Suprapubic skin (tissue), 4 donors: ENCODE data around the gene KAZN. TPM values are rescaled to one million over a fixed set of nuclear protein-coding genes. Genes with fewer than 3 reads are reported as not detected.

Experiments used
- DNase-seq, 2 donors: peaks; one replicate each; pipeline ENCODE4 v3.0.0-alpha.2; 2019; ENCODE audit warnings: low spot score in 2 of 2
- H3K27ac ChIP-seq: fragments of 200-600 bp; sonication (generic); one replicate; pipeline ENCODE4 v1.5.1; 2019
- H3K27me3 ChIP-seq: fragments of 200-600 bp; sonication (generic); one replicate; pipeline ENCODE4 v1.5.1; 2019
- H3K36me3 ChIP-seq: fragments of 200-600 bp; sonication (generic); one replicate; pipeline ENCODE4 v1.5.1; 2019
- H3K4me1 ChIP-seq: fragments of 200-600 bp; sonication (generic); one replicate; pipeline ENCODE4 v1.5.1; 2019
- H3K4me3 ChIP-seq: fragments of 200-600 bp; sonication (generic); one replicate; pipeline ENCODE4 v1.5.1; 2019; ENCODE audit warnings: mild to moderate bottlenecking
- H3K9me3 ChIP-seq: fragments of 200-600 bp; sonication (generic); one replicate; pipeline ENCODE4 v1.5.1; 2019
- CTCF ChIP-seq, 2 donors: fragments of 200-600 bp in 1 of 2; fragments of 450-650 bp in 1 of 2; sonication (generic) in 1 of 2; IDR thresholded peaks; one replicate each; pipeline ENCODE4 v1.5.1; 2016 to 2019; ENCODE audit warnings: antibody characterized with exemption in 2 of 2, mild to moderate bottlenecking in 1 of 2, moderate library complexity in 1 of 2
- EP300 ChIP-seq: sonication (generic); formaldehyde crosslinking; IDR thresholded peaks from one replicate; pipeline ENCODE4 v1.6.1; 2017; ENCODE audit warnings: antibody characterized with exemption
- POLR2A ChIP-seq, 2 donors: fragments of 450-650 bp; IDR thresholded peaks; one replicate each; pipeline ENCODE4 v1.6.1; 2017; ENCODE audit warnings: antibody characterized with exemption in 2 of 2, mild to moderate bottlenecking in 2 of 2, moderate library complexity in 2 of 2
- POLR2AphosphoS5 ChIP-seq, 3 donors: sonication (generic); formaldehyde crosslinking; IDR thresholded peaks; one replicate each; pipeline ENCODE4 v1.6.1; 2017; ENCODE audit warnings: antibody characterized with exemption in 3 of 3
- WGBS: methylation state at CpG from one replicate; pipeline ENCODE4 v1.1.5; 2018; 5-methylcytosine and 5-hydroxymethylcytosine counted together
- total RNA-seq, 4 donors: library from RNA; depleted of rRNA; stranded (reverse); fragments of >200 nt; gene quantifications; one replicate each; pipeline ENCODE4 v1.1.0, GENCODE V29; 2016

Gene KAZN
- total RNA-seq, 4 donors from 2014 or later, result 29.2 to 37.5 (median 31.7) TPM

- Histone ChIP-seq H3K9me3 (no peaks in the 10 kb centered on the region), H3K4me3 (no peak overlapping the region), H3K27ac (no peak overlapping the region), H3K4me1 (peaks cover 31% of the 10 kb centered on the region), H3K27me3 (peaks cover 40% of the 10 kb centered on the region), H3K36me3 (no peaks in the 10 kb centered on the region)
- no peak for DNase-seq
- TF ChIP-seq POLR2A (IDR thresholded peaks at IDR 0.05) (no peak), CTCF (IDR thresholded peaks at IDR 0.05) (no peak), POLR2AphosphoS5 (IDR thresholded peaks at IDR 0.05) (no peak), EP300 (no peak)
- WGBS, result 52% methylated on average over 12 of the region's 12 CpGs
Observed at GRCh38 chr1:14600405-14601112, 2.1 kb downstream of the KAZN start.

GRCh38 chr1:14602136-14602535, 3.7 kb downstream of the KAZN start:
- Histone ChIP-seq H3K4me3 (no peak overlapping the region), H3K36me3 (no peaks in the 10 kb centered on the region), H3K27ac (no peak overlapping the region), H3K27me3 (peaks cover 37% of the 10 kb centered on the region), H3K4me1 (peaks cover 31% of the 10 kb centered on the region), H3K9me3 (no peaks in the 10 kb centered on the region)
- peak; percentile 78 to 85 for DNase-seq
- TF ChIP-seq EP300 (no peak), POLR2A (IDR thresholded peaks at IDR 0.05) (no peak), POLR2AphosphoS5 (IDR thresholded peaks at IDR 0.05) (no peak), CTCF (IDR thresholded peaks at IDR 0.05) (no peak)
- WGBS, result 26% methylated on average over 9 of the region's 9 CpGs

GRCh38 chr1:14603645-14604044, 5.2 kb downstream of the KAZN start:
- Histone ChIP-seq H3K27me3 (peaks cover 22% of the 10 kb centered on the region), H3K27ac (no peak overlapping the region), H3K9me3 (no peaks in the 10 kb centered on the region), H3K4me1 (peaks cover 20% of the 10 kb centered on the region), H3K36me3 (no peaks in the 10 kb centered on the region), H3K4me3 (no peak overlapping the region)
- 96% methylated on average over 2 of the region's 2 CpGs for WGBS
- TF ChIP-seq POLR2AphosphoS5 (IDR thresholded peaks at IDR 0.05) (no peak), POLR2A (IDR thresholded peaks at IDR 0.05) (no peak), EP300 (no peak), CTCF (IDR thresholded peaks at IDR 0.05) (no peak)
- DNase-seq, result no peak

GRCh38 chr1:14604414-14604813, 5.9 kb downstream of the KAZN start:
- H3K27me3 ChIP-seq, result peaks cover 14% of the 10 kb centered on the region
- no peaks in the 10 kb centered on the region for H3K36me3 ChIP-seq
- 89% methylated on average over 5 of the region's 5 CpGs for WGBS
- no peak overlapping the region for H3K4me3 ChIP-seq
- no peaks in the 10 kb centered on the region for H3K9me3 ChIP-seq
- no peak overlapping the region for H3K27ac ChIP-seq
- no peak for TF ChIP-seq CTCF (IDR thresholded peaks at IDR 0.05)
- peaks cover 12% of the 10 kb centered on the region for H3K4me1 ChIP-seq
- DNase-seq, result no peak

- 100% methylated on average over 1 of the region's 1 CpG for WGBS
- H3K4me3 ChIP-seq, result no peak overlapping the region
- no peaks in the 10 kb centered on the region for H3K9me3 ChIP-seq
- no peak for DNase-seq
- peaks cover 6% of the 10 kb centered on the region for H3K27me3 ChIP-seq
- peaks cover 6% of the 10 kb centered on the region for H3K4me1 ChIP-seq
- H3K27ac ChIP-seq, result no peak overlapping the region
- no peaks in the 10 kb centered on the region for H3K36me3 ChIP-seq
- no peak for TF ChIP-seq EP300
- no peak for TF ChIP-seq POLR2A (IDR thresholded peaks at IDR 0.05)
- no peak for TF ChIP-seq CTCF (IDR thresholded peaks at IDR 0.05)
- no peak for TF ChIP-seq POLR2AphosphoS5 (IDR thresholded peaks at IDR 0.05)
Observed at GRCh38 chr1:14605945-14606344, 7.5 kb downstream of the KAZN start.
